Diencephalon (tissue), 1 donor: ENCODE results near the gene KIF23. TPM values are rescaled to one million over a fixed set of nuclear protein-coding genes. Genes with fewer than 3 reads are reported as not detected.

Source experiments
- small RNA-seq: library from RNA; depleted of rRNA; stranded (forward); fragments of <200 nt; gene quantifications from one replicate; pipeline ENCODE3, GENCODE V24; 2014
- total RNA-seq: library from RNA; depleted of rRNA; stranded (reverse); fragments of >200 nt; gene quantifications from one replicate; pipeline ENCODE4 v1.2.3, GENCODE V29; 2014

KIF23 gene
- 9.9 TPM for total RNA-seq

DNA sequence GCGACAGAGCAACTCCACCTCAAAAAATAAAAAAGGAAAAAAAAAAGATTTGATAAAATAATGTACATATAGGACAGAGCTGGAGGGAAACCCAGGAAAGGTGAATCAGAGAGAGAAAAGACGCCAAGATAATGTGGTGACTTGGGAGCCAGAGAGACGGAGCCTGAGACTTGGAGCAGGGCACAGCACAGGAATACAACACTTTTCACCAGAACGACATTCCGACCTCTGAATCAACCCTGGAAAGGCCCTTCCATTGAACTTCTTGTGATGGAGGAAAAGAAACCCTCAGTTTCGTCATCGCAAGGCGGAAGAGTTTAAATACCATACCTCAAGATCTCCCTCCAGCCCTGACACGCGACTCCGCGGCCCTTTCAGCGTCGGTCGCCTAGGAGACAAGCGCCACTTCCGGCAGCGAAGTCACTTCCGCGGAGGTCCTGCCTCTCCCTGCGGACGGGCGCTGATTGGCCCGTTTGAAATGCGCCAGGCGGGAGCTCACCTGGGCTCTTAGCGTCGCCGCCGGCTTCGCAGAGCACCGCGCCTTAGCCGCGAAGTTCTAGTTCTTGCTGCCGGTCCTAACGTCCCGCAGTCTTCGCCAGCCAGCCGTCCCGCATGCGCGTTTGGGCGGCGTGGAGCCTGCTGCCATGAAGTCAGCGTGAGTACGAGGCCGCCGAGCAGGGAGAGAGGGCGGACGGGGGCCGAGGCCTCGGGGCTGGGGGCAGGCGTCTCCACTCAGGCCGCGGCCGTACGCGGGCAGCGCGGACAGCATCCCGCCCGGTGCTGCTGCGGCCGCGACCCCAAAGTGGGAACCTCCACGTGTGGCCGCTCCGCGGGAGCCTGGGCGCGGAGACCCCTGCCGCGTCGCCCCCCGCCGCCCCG, at the start of gene KIF23:
Gene KIF23, plus strand, starts transcription at position 528 of the 879 bp plus-strand sequence. Its CDS starts 117 bp downstream, at position 645.

DNA sequence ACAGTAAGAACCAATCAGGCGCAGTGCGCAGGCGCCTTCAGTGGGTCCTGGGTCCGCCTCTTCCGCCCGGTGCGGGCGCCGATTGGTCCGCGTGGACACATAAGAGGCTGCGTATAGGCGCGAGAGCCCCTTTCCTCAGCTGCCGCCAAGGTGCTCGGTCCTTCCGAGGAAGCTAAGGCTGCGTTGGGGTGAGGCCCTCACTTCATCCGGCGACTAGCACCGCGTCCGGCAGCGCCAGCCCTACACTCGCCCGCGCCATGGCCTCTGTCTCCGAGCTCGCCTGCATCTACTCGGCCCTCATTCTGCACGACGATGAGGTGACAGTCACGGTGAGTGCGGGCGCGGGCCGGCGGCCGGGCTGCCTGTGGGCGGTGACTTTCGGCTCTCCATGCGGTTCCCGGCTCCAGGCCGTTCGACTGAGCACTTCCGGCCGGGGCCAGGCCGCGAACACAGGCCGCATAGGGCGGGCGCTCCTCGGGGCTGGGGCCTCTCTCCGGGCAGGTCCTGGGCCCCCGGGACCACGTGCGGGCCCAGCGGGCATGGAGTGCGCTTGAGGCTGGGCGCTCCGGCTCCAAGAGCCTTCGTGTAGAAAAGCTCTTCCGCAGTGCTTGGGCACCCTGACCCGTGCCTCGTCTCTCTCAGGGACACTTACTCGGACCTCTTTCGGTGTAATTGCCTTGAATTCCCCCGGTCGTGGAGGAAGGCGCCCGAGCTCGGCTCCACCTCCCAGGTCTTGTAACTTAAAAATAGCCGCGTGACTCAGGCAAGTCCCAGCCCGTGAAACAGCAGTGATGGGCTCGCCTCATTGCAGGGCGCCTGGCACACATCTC, 38.8 kb downstream of the KIF23 start, which contains the start of gene RPLP1:
Gene RPLP1, plus strand, starts transcription at position 127 of the 830 bp plus-strand sequence. Its CDS starts 131 bp downstream, at position 258.

Small RNAs within 50 kb of the gene (small RNA-seq; reads per million reads assigned to genes)
- not detected for gene RF00012

Other genes with a start within 250 kb of the KIF23 start
- gene PAQR5, start 115.4 kb upstream of the KIF23 start, total RNA-seq = 2.3 TPM
- gene RPLP1, start 38.5 kb downstream of the KIF23 start, total RNA-seq = 56.7 TPM